OCI-M1 (cell line): ENCODE results near the gene ZNF385C.
"Not testable (repeated sequence)": the region's sequence is repeated elsewhere in the genome, so short reads cannot be mapped to it uniquely, and the experiment has no call there.

Source experiments
- DNase-seq: peaks from one replicate; lab custom pipeline; 2025; lab: John Stamatoyannopoulos, UW

The ZNF385C gene

GRCh38 chr17:42097691-42098631 is at the start of gene ZNF385C:
Gene ZNF385C (minus strand): TSS chr17:42098473. CDS start chr17:42063056, 35,417 bp downstream.
- no peak for DNase-seq

DNA sequence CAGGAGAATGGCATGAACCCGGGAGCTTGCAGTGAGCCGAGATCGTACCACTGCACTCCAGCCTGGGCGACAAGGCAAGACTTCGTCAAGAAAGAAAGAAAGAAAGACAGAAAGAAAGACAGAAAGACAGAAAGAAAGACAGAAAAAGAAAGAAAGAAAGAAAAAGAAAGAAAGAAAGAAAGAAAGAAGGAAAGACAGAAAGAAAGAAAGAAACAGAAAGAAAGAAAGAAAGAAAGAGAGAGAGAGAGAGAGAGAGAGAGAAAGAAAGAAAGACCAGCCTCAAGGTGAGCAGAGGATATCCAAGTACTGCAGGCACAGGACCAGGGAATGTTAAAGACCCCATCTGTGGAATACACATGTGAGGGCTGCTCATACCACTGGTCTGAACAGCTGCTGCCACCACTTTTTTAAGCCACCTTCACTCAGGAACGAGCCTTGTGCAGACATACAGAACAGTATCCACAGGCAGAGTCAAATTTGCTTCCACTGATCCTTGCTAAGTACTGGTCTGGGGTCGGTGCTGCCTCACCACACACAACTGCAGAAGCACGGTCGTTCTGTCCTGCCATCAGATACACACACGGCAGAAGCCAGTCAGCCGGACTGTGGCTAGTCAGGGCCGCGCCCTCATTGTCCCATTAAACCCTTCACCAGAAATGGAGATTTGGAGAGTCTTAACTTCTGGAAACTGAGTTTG is 48.8 kb upstream of the ZNF385C start:
- DNase-seq: no peak

DNA sequence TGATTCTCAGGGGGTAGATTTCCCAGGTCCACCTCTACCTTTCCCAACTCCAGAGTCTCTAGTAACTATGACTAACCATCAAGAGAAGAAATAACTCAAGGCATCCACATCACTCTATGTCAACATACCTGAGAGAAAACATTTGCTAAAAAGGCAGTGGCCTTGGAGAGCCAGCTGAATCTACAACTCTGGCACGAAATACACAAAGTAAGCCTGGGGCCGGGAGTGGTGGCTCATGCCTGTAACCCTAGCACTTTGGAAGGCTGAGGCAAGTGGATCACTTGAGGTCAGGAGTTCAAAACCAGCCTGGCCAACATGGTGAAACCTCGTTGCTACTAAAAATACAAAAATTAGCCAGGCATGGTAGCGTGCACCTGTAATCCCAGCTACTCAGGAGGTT is 44.9 kb upstream of the ZNF385C start:
- not testable (repeated sequence) for DNase-seq

DNA sequence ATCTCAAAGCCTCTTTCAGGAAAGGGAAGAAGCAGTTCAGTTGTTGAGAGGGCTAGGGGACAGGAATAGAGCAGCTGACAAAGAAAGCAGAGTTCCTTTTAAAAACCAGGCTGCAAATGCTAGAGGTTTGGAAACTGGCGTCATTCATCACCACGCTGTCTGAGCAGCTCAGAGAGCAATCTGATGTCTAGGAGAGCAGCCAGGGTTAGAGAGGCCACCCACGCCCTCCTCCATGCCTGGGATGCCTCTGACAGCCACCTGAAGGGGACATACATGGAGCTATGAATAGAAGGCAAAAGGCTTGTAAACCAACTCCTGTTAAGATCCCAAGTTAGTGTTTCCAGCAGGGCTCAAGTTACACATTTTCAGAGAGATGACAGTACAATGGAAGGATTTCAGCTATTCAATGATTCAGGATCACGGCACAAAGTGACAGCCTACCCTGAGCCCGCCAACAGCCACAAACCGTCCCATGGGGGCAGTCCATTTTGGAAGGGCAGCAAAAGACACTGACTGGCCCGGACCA is 44.2 kb upstream of the ZNF385C start:
- no peak for DNase-seq

DNA sequence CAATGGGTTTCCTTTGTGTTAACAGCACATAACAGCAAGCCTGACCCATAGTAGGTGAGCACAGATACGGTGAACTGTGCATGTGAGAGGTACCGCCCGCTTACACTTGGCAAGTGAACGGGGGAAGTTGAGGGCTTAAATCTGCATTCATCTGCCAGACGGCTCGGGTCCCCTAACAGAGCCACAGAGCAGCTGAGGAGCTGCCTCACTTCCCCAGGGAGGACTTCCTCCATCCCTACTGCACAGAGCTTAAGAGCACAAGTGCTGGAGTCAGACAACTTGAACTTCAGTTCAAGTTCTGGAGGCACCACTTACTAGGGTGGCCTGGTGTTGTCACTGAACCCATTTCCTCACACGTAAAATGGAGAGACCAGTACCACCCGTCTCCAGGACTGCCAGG is 43.1 kb upstream of the ZNF385C start:
- no peak for DNase-seq

DNA sequence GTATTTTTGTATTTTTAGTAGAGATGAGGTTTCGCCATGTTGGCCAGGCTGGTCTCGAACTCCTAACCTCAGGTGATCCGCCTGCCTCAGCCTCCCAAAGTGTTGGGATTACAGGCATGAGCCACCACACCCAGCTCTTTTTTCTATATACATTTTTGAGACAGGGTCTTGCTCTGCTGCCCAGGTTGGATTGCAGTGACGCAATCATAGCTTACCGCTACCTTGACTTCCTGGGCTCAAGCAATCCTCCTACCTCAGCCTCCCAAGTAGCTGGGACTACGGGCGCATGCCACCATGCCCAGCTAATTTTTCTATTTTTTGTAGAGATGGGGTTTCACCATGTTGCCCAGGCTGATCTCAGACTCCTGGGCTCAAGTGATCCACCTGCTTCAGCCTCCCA is 42.4 kb upstream of the ZNF385C start:
- not testable (repeated sequence) for DNase-seq

DNA sequence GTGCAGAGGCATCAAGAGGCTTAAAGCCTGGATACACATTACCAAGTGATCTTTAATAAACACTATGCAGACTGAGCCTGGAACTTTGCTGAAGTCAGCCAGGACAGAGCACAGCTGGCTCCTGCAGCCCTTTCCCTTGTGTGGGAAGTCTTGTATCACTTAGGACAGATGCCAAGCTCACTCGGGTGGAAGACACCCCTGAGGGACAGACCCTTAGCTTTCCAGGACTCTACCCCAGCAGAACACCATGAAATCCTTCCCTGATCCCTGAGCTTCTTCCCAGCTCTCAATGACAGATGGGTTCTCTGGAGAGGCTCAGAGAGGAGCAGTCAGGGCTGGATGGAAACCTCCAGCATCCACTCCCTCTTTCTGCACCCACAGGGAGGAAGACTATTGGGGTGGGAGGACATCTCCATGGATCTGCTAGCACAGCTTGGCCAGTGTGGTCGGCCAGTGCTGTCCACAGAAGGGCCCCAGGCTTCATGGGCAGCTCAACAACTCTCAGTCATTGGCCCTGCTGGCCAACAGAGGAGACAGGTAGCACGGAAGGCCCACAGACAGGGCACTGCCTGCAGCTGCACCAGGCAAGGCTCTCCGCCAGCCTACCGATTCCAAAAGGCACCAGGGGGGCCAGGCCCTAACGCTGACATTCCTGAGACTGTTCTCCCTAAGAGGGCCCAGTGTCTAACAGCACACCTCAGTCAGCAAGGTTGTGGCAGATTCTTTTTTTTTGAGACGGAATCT is 40.6 kb upstream of the ZNF385C start:
- DNase-seq: no peak

DNA sequence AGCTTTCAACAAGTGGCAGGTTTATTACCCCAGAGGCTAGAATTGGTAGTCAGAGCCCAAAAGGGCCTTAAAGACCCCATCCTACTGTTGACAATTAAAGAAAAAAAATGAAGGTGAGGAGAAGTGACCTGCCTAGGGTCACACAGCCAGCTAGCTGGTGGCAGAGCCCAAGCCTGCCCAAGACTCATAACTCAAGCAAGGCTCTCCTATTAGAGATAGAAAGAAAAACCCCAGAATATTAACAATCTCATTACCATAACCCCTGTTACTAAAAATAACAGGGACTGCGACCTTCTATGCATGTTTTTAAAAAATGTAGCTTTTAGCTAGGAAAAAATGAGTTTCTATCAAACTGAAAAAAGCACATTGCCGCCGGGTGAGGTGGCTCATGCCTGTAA is 38.4 kb upstream of the ZNF385C start:
- no peak for DNase-seq

DNA sequence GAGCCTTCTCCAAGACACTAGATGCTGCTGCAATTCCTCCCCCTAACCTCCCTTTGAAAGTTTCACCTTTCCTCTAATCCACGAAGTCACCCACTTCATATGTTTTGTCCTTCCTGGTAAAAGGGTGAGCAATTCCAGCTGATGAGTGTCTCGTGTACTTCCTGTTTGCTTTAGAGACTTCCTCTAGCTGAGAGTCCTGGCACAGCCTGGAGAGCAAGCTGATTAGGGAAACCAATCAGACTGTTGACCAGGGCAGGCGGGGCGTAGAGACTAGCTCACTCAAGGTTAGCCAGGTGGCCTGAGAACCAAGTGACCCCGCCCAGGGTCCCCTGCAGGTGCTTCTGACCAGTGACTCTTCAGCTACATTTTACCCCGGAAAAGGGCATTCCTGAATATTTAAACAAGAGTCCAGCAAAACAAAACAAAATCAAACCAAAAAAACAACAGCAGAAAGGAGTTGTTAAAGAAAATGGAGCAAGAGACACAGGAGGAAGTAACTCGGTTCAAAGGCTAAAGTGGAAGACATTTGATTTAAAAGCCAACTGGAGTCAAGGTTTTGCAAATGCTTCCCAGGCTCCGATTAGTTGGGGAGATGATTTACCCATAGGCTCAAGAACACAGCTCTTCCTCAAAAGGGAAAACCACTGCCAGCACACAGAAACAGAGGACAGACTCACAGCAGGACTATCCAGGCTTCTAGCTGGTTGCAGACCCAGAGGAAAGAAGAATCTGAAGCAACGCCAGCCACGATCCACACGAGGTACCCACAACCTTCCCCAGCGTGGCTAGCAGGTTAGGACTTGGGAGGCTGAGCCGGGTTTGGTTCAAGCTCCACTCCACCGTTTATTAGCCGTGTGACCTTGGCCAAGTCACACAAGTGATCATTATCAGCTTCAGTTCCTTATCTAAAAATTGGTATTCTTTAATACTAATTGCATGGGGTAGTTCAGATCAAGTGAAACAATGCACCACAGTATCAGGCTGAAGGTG is 37.7 kb upstream of the ZNF385C start:
- DNase-seq: peak; percentile 44

DNA sequence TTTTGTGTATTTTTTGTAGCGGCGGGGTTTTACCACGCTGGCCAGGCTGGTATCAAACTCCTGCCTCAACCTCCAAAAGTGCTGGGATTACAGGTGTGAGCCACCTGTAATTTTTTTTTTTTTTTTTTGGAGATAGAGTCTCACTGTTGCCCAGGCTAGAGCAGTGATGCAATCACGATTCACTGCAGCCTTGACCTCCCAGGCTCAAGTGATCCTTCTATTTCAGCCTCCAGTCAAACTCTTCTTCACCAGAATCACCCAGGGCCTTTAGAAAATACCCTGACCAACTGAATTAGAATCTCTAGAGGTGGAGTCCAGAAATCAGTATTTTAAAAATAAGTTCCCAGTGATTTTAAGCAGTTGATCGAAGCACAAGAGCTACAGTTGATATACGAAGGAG is 36.9 kb upstream of the ZNF385C start:
- no peak for DNase-seq

GRCh38 chr17:42133461-42134041 is 35.3 kb upstream of the ZNF385C start:
- no peak for DNase-seq

- peak; percentile 84 for DNase-seq
These were observed 34.7 kb upstream of the ZNF385C start for GRCh38 chr17:42132941-42133340.

- DNase-seq: no peak
These were observed 33.7 kb upstream of the ZNF385C start for GRCh38 chr17:42131981-42132432.

GRCh38 chr17:42131232-42131631 is 33.0 kb upstream of the ZNF385C start:
- DNase-seq: no peak

- no peak for DNase-seq
These were observed 32.1 kb upstream of the ZNF385C start for GRCh38 chr17:42130310-42130936.

GRCh38 chr17:42129109-42129837 is 31.0 kb upstream of the ZNF385C start:
- DNase-seq: no peak

GRCh38 chr17:42127414-42127813 is 29.1 kb upstream of the ZNF385C start:
- DNase-seq: no peak

DNA sequence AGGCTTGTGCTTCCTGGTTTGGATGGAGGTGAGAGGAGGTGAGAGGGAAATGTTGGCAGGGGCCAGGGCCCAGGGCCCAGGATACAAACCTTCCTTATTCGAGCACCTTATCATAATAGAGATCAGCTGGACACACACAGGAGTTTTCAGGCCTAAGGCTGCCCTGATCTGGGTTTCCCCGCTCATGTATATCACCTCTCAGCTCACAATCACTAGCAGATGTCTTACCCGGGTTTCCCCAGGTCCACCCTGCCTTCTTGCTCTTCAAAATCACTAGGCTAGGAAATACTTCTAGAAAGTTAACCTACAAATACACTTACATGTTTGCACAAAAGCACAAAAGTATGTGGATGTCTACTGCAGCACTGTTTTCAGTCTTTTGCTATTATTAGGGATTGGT is 28.6 kb upstream of the ZNF385C start:
- no peak for DNase-seq

DNA sequence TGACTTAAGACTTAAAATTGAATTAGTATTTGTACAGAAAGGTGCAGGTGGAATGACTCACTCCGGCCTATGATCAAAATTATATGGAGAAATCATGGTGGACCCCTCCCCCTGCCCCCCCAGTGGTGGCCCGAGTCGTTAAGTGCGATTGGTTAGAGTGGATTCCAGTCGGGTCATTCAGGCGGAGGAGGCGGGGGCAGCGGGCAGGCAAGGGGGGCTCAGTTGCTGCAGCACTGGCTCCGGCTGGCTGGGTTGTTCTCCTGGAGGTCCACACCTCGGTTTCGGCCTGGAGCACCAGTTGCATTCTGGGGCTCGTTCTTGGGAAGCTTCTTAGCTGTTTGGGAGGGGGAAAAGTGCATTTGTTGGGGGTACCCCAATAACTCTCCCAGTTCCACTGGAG is 27.3 kb upstream of the ZNF385C start:
- no peak for DNase-seq
